ENCODE data around the gene EMID1. TPM values are rescaled to one million over a fixed set of nuclear protein-coding genes. Genes with fewer than 3 reads are reported as not detected.

The EMID1 gene
- 1.7 TPM for polyA plus RNA-seq (2013, experiment 1 of 2; ENCODE audit: insufficient read length)
- 1.6 TPM for polyA plus RNA-seq (2013, experiment 2 of 2; ENCODE audit: insufficient read length)

- DNase-seq = peak; percentile 24
Measured at GRCh38 chr22:29205594-29206371, at the start of gene EMID1. TSS of gene EMID1 (plus strand) at chr22:29205896. CDS start at chr22:29206039, 143 bp downstream.

- DNase-seq = no peak
Measured at GRCh38 chr22:29155966-29156365, 49.7 kb upstream of the EMID1 start.

DNA sequence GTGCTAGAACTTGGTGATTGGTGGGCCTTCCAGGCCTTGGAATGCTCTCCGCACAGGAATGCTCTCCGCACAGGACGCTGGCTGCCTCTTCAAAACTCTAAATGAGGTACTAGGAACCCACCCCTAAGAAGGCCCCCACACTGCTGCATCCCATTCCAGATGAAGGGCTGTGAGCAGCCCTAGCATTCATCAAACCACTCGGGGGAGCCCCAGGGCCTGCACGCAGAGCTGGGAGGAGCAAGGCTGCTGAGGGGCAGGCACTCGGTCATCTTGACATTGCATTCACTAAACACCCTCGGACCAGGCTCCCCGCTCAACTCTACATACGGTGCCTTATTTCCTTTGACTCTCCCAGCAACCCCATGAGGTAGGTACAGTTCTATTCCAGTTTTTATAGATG lies 49.2 kb upstream of the EMID1 start:
- DNase-seq = peak; percentile 16

- DNase-seq = no peak
Measured at GRCh38 chr22:29157759-29158535, 47.7 kb upstream of the EMID1 start.

DNA sequence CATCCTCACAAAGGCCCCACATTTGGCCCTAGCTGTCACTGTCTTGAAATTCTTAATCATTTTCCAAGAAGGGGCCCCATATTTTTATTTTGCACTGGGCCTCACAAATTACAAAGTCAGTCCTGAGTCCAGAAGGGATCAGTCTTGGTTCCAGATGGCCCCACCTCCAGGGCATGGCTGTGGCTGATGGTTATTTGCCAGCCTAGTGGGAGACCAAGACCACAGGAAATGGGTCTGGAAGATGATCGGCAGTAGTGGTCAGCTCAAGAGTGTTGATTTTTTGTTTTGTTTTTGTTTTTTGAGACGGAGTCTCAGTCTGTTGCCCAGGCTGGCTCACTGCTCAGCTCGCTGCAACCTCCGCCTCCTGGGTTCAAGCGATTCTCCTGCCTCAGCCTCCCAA lies 47.1 kb upstream of the EMID1 start:
- DNase-seq = no peak

- DNase-seq = no peak
Measured at GRCh38 chr22:29163808-29164207, 41.9 kb upstream of the EMID1 start.

GRCh38 chr22:29165321-29166060 lies 40.2 kb upstream of the EMID1 start:
- no peak for DNase-seq

GRCh38 chr22:29166180-29166579 lies 39.5 kb upstream of the EMID1 start:
- DNase-seq = no peak

GRCh38 chr22:29167032-29167911 lies 38.4 kb upstream of the EMID1 start:
- no peak for DNase-seq

DNA sequence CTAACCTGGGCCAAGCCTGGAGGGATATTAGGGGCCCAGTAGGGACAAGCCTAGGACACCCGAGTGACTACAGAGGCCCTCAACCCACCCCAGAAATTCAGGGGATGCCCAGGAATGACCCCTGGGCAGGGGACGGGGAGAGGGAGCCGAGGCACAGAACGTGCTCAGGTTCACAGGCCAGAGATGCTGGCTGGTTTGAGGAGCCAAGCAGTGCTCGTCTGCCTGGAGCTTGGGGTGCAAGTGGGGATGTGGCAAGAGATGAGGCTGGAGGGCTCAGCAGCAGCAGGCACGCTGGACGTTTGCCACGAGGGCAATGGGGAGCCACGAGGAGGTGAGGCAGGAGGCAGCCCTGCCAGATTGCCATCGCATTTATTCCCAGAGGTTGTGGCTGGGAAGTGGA lies 34.0 kb upstream of the EMID1 start:
- no peak for DNase-seq

DNA sequence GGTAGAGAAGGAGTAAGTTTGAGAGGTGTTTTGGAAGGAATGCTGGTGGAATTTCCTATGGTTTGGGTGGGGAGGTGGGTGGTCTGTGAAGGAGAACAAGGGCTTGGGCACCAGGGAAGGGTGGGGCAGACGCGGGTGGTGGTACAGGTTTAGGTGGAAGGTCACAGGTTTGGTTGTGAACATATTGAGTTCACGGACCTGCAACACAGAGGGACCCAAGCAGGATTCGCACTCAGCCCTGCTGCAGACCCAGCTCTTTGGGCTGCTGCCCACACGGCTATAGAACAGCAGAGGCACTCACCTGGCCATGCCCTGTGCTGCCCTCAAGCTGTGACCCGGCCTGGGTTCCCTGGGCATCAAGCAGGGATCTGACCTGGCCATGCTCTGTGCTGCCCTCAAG lies 33.5 kb upstream of the EMID1 start:
- no peak for DNase-seq

- no peak for DNase-seq
Measured at GRCh38 chr22:29175312-29175835, 30.3 kb upstream of the EMID1 start.

GRCh38 chr22:29183971-29184848 lies 21.5 kb upstream of the EMID1 start:
- no peak for DNase-seq

DNA sequence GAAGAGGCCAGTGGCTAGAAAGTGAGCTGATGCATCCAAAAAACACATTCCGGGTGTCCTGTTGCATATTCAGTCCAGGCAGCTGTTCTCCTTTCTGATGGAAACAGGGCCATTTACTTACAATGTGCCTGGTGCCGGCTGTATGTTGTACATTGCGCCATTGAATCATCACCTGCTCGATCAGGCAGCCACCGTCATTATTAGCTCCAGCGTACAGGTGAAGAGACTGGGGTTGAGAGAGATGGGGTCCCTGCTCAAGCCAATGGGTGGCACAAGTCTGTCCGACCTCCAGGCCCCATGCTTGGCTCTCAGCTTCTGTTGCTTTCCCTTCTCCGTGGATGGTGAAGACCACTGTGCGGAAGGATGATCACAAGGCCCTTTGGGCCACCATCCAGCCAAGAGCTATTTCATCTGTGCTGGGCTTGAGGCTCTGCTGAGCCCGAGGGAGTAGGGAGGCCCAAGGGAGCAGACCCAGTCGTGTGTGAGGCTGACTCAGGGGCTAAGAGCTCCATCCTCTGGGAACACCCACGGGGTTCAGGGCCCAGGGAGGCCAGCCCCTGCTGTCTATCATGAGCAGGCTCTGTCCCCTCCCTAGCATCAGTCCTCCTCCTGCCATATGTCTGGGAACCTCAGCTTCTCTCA lies 20.7 kb upstream of the EMID1 start:
- DNase-seq = no peak

- no peak for DNase-seq
Measured at GRCh38 chr22:29186302-29186701, 19.4 kb upstream of the EMID1 start.

DNA sequence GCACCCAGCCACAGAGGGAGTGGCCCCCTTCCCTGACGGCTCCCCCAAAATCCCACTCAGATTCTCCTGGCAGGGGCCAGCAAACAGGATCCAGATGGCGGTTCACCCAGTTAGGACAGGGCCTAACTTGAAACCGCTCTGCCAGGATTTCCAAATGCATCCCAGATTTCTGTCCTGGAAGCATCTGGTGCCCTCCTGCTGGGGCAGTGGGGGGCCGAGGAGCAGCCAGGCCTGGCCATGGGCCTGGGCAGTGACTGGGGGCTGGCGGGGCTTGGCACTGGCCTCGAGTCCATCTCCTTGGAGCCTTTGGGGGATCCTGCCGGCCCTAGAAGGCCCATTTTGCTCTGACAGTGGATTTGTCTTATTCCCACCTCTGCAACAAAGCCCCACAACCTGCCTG lies 17.9 kb upstream of the EMID1 start:
- no peak for DNase-seq

DNA sequence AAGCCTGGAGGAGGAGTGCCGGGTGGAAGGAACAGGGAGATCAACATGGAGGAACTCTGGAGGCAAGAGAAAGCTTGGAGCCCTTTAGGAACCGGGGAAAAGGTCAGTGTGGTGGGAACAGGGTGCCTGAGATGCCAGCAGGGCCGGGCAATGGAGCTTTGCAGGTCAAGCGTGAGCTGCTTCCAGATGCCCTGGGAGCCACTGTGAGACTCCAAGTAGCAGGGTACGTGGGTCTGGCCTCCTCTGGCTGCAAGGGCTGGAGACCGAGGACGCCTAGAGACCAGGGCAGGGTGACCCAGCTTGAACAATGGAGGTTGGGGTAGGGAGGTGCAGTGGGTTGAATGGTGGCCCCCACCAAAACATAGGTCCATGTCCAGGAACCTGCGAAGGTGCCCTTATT lies 15.6 kb upstream of the EMID1 start:
- DNase-seq = no peak

- DNase-seq = peak; percentile 39
Measured at GRCh38 chr22:29190918-29191317, 14.8 kb upstream of the EMID1 start.

- DNase-seq = no peak
Measured at GRCh38 chr22:29193021-29193420, 12.7 kb upstream of the EMID1 start.

DNA sequence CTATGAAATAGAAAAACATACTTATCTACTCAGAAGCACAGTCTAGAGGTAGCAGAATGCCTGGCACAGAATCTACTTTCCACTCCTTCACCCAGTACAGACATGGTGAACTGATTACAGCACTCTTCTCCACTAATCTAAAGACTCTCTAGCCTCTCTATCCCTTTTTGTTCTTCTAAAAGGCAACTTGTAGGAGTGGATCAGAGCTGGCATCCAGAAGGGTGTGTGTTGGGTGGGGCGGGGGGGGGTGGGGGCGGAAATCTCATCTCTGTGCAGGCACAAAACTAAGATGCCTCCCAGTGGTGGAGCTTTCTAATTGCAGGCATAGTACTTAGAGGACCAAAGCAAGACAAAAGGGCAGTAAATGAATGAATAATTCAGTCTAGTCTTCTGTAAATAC lies 11.5 kb upstream of the EMID1 start:
- no peak for DNase-seq

Measured in fibroblast of skin of abdomen (primary cell).